GM19099 (cell line): Measurements from ENCODE around the gene ATP13A3.

Experiments used
- POLR2A ChIP-seq: IDR thresholded peaks from 3 replicates; pipeline ENCODE4 v1.6.1; 2011; ENCODE audit warnings: low read depth; ENCODE audit not compliant: insufficient read length; ENCODE audit errors: extremely low read depth

ATP13A3 gene

GRCh38 chr3:194379231-194379630 lies 107.6 kb downstream of the ATP13A3 start:
- TF ChIP-seq POLR2A = no peak

- TF ChIP-seq POLR2A = no peak
Observed at GRCh38 chr3:194377708-194378107, 109.1 kb downstream of the ATP13A3 start.

DNA sequence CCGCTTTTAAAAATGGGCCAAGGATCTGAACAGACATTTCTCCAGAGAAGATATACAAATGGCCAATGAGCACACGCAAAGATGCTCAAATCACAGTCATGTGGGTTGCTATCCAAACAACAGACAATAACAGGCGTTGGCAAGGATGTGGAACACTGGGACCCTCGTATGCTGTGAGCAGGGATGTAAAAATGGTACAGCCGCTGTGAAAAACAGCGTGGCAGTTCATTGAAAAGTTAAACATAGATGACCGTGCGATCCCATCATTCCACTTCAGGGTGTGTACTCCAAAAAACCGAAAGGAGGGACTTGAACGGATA lies 110.6 kb downstream of the ATP13A3 start:
- no peak for TF ChIP-seq POLR2A

GRCh38 chr3:194375473-194376240 lies 111.1 kb downstream of the ATP13A3 start:
- TF ChIP-seq POLR2A = no peak

DNA sequence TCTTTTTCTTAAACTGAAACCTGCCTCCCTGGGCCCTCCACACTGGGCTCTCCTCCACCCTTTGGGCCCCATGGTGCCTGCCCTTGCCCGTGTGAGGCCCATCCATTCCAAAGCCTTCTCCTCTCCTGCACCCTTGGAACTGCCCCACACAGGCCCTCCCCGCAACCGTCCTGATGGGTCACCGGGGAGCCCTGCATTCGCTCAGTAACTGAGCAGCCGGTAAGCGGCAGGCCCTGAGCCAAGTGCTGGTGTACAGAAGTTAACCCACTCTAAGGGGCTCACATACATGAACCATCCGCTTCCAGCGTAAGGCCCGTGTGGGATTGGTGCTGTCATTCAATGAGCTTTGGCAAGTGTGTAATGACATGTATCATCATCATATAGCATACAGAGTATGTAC lies 111.9 kb downstream of the ATP13A3 start:
- TF ChIP-seq POLR2A = no peak

DNA sequence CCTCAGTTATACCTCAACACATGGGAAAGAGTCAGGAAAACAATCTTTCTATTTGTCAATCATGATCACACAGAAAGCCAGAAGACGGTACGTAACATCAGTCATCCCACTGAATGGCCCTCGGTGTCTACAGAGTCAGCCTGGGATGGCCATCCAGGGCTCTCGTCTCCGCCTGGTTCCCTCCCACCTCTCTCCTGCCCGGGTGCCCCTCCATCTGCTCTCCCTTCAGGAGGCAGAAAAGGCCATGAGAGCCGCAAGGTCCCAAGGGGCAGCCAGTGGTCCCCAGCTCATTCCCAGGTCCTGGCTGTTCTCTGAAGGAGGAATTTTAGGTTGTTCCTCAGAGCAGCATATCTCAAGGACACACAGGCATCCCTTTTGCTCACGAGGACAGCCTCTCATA lies 112.9 kb downstream of the ATP13A3 start:
- no peak for TF ChIP-seq POLR2A

GRCh38 chr3:194373028-194373427 lies 113.8 kb downstream of the ATP13A3 start:
- no peak for TF ChIP-seq POLR2A

DNA sequence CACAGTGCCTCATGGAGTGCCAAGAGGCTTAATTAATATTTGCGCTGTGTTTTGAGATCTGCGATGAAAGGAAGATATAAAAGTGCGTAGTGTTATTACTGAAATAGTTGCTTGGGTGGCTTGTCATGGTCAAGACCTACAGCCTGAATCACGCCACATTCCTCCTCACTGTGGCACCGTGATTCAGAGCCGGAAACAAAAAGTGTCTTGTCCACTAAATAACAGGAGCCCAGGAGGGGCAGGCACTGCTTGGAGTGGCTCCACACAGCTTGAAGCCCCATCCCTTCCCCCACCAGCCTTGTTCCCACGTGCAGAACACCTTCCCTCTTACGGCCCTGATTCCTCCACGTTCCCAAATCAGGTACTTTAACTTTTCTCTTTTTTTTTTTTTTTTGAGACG lies 116.0 kb downstream of the ATP13A3 start:
- TF ChIP-seq POLR2A = no peak

- TF ChIP-seq POLR2A = no peak
Observed at GRCh38 chr3:194369522-194370279, 117.1 kb downstream of the ATP13A3 start, which contains the start of gene LRRC15. LRRC15 (minus strand) TSS chr3:194369743; CDS start chr3:194361043, 8,700 bp downstream.

- no peak for TF ChIP-seq POLR2A
Observed at GRCh38 chr3:194368918-194369317, 117.9 kb downstream of the ATP13A3 start.

DNA sequence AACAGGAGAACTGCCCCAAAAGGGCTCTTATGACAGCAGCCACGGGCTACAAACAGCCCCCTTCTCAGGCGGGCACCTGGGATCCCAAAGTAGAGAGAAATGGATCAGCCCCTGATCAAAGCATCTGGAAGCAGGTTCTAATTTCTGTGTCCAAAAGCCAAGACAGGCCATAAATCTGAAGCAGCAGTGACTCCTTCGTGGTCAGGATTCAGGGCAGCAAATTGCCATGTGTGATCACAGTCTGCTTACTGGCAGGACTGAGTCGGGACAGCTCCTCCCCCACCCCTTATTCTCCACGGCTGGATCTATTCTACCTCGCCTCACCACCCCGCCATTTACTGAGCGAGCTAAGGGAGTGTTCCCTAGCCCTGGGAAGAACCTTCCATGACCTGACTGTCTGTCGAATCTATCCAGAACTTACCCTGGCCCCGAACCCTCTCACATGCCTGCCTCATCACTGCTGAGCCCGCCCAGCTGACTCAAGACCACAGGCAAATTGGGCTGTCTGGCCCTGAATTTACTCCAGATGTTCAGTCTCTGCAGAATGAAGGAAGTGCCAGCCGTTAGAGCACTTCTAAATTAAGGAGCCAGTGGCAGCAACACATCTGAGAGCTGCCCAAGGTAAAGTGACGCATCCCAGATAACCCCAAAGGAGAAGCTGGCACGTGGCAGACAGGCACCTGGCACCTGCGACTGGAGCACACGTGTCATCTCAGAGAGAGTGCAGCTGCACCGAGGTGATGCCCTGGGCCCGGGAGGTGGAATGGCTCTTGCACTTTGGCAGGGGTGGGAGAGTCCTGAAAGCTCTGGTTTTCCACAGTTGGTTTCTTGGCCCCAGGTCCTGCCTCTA lies 118.6 kb downstream of the ATP13A3 start:
- no peak for TF ChIP-seq POLR2A

DNA sequence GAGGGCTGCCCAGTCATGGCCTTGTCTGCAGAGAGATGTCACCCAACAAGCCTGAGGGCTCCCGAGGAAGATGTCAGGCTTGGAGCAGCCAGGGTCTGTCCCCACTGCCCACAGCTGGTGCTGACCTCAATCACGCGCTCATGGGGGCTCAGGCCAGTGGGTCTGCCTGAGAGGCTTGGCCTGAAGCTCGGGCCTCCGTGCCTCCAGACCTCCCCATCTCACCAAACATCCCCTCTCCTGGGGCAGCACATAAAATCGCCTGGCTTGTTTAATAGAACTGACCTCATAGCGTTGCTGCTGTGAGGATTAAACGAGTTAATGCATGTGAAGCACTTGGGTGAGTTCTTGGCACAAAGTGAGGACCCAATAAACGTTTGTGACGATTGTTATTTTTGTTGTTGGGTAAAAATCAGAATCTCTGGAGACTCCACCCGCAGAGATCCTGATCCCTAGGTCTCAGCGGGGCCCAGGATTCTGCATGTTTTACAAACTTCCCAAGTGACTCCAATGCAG lies 120.8 kb downstream of the ATP13A3 start:
- TF ChIP-seq POLR2A = no peak

- TF ChIP-seq POLR2A = no peak
Observed at GRCh38 chr3:194365526-194365925, 121.3 kb downstream of the ATP13A3 start.

DNA sequence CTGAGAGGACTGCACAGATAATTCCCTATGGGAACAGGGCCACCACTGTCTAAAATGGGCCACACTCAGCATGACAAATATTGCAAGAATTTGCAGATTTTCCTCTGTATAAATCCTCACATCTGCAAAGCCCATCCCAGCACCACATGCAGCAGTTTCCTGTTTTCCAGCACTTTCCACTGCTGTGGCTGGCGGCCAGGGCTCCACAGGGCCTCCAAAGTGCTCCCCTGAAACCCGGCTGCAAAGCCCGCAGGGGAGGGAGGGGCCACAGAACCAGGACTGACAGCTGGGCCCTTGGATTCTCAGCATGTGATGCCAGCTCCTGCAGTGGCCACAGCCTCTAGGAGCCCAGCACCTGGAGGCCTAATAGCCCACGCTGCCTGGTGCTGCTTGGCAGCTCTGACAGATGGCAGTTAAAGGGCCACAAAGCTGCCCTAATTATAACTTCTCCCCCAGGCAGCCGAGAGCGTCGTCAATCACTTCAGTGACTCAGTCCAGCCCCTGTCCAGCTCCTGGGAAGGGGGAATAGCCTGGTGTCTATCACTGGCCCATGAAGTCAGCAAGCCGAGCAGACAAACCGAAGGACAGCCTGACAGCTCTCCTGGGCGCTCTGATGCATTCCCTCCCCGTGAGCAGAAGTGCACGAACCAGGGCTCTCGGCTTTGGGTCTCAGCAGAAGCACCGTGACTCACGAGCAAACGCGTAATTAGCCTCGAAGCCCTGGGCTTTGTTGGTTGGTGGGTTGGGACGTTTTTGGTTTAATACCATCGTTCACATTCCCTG lies 122.0 kb downstream of the ATP13A3 start:
- no peak for TF ChIP-seq POLR2A
